Fibroblast of skin of right biceps (primary cell): ENCODE measurements around the gene AATK.

ENCODE experiments used
- DNase-seq: peaks from one replicate; pipeline ENCODE4 v3.0.0-alpha.2; 2013

AATK gene

GRCh38 chr17:81106716-81107115 is 59.3 kb downstream of the AATK start:
- no peak for DNase-seq

GRCh38 chr17:81103379-81103778 is 62.6 kb downstream of the AATK start:
- DNase-seq: no peak

- no peak for DNase-seq
Observed at GRCh38 chr17:81102869-81103268, 63.2 kb downstream of the AATK start.

- DNase-seq: no peak
Observed at GRCh38 chr17:81102352-81102751, 63.7 kb downstream of the AATK start.

GRCh38 chr17:81101614-81102306 is 64.3 kb downstream of the AATK start:
- peak; percentile 66 for DNase-seq

GRCh38 chr17:81100668-81101067 is 65.4 kb downstream of the AATK start:
- DNase-seq: no peak

- no peak for DNase-seq
Observed at GRCh38 chr17:81099888-81100287, 66.1 kb downstream of the AATK start.

- peak; percentile 51 for DNase-seq
Observed at GRCh38 chr17:81097943-81098308, 68.1 kb downstream of the AATK start.

GRCh38 chr17:81097134-81097942 is 68.7 kb downstream of the AATK start:
- DNase-seq: peak; percentile 82

GRCh38 chr17:81096741-81097133 is 69.3 kb downstream of the AATK start:
- no peak for DNase-seq

- peak; percentile 30 for DNase-seq
Observed at GRCh38 chr17:81095383-81095762, 70.6 kb downstream of the AATK start.

- peak; percentile 100 for DNase-seq
Observed at GRCh38 chr17:81094509-81095382, 71.3 kb downstream of the AATK start.

GRCh38 chr17:81093619-81094508 is 72.2 kb downstream of the AATK start:
- no peak for DNase-seq

- DNase-seq: no peak
Observed at GRCh38 chr17:81092518-81093095, 73.4 kb downstream of the AATK start.

- DNase-seq: no peak
Observed at GRCh38 chr17:81091774-81092517, 74.1 kb downstream of the AATK start.

- DNase-seq: no peak
Observed at GRCh38 chr17:81091154-81091553, 74.9 kb downstream of the AATK start.

- peak; percentile 19 for DNase-seq
Observed at GRCh38 chr17:81090361-81091136, 75.5 kb downstream of the AATK start.

- DNase-seq: no peak
Observed at GRCh38 chr17:81086789-81087551, 79.1 kb downstream of the AATK start.

GRCh38 chr17:81085420-81085911 is 80.6 kb downstream of the AATK start:
- no peak for DNase-seq
